ENCODE data around the gene ERC2.

DNA sequence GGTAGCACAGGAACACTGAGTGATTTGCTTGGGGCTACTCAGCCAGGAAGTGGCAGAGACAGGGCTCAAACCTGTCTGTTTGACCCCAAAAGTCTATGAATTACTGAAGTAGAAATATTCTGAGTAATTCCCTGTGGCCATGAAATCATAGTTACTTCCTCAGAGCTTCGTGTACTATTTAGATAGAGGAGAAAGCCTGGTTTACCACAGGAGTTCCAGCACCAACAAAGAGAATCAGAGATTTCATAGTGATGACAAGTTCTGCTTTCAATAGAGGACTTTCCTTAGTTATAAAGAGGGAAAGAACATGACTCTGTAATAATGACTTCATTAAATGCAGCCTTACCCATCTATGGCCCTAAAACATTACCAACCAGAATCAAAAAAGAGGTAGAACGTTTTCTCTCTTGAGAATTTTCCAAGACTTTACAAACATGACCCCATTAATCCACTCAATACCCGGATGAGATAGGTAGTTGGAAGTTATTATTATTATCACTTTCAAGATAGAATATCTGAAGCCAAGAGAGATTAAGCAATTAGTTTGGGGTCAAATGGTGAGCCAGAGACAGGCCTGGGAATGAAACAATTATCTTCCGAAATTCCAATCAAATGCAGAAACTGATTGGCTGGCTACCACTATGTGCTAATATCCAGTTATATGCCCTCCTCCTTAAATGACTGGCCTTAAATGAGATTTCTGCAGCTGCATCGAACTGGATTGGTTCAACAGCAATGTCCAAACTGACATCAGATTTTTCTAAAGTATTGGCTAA is 967.5 kb downstream of the ERC2 start:
- TF ChIP-seq, protein P1, sequence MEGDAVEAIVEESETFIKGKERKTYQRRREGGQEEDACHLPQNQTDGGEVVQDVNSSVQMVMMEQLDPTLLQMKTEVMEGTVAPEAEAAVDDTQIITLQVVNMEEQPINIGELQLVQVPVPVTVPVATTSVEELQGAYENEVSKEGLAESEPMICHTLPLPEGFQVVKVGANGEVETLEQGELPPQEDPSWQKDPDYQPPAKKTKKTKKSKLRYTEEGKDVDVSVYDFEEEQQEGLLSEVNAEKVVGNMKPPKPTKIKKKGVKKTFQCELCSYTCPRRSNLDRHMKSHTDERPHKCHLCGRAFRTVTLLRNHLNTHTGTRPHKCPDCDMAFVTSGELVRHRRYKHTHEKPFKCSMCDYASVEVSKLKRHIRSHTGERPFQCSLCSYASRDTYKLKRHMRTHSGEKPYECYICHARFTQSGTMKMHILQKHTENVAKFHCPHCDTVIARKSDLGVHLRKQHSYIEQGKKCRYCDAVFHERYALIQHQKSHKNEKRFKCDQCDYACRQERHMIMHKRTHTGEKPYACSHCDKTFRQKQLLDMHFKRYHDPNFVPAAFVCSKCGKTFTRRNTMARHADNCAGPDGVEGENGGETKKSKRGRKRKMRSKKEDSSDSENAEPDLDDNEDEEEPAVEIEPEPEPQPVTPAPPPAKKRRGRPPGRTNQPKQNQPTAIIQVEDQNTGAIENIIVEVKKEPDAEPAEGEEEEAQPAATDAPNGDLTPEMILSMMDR (IDR thresholded peaks at IDR 0.05; ENCODE audit: insufficient read depth, low read length, poor library complexity, severe bottlenecking), result no peak
- TF ChIP-seq EZH2phosphoT487 (conservative IDR thresholded peaks at IDR 0.05; ENCODE audit: low read length), result no peak

Measured in SU-DHL-6 (cell line).